Measurements from ENCODE around the gene ACMSD.
"Not testable (repeated sequence)": the region's sequence is repeated elsewhere in the genome, so short reads cannot be mapped to it uniquely, and the experiment has no call there.

DNA sequence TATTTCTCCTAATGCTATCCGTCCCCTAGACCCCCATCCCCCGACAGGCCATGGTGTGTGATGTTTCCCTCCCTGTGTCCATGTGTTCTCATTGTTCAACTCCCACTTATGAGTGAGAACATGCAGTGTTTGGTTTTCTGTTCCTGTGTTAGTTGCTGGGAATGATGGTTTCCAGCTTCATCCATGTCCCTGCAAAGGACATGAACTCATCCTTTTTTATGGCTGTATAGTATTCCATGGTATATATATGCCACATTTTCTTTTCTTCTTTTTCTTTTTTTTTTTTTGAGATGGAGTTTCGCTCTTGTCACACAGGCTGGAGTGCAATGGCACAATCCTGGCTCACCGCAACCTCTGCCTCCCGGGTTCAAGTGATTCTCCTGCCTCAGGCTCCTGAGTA is 9.2 kb downstream of the ACMSD start:
- not testable (repeated sequence) for TF ChIP-seq POLR2A (IDR thresholded peaks at IDR 0.05)
- TF ChIP-seq, protein P1, sequence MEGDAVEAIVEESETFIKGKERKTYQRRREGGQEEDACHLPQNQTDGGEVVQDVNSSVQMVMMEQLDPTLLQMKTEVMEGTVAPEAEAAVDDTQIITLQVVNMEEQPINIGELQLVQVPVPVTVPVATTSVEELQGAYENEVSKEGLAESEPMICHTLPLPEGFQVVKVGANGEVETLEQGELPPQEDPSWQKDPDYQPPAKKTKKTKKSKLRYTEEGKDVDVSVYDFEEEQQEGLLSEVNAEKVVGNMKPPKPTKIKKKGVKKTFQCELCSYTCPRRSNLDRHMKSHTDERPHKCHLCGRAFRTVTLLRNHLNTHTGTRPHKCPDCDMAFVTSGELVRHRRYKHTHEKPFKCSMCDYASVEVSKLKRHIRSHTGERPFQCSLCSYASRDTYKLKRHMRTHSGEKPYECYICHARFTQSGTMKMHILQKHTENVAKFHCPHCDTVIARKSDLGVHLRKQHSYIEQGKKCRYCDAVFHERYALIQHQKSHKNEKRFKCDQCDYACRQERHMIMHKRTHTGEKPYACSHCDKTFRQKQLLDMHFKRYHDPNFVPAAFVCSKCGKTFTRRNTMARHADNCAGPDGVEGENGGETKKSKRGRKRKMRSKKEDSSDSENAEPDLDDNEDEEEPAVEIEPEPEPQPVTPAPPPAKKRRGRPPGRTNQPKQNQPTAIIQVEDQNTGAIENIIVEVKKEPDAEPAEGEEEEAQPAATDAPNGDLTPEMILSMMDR (IDR thresholded peaks at IDR 0.05): not testable (repeated sequence)

All from gastroesophageal sphincter (tissue), 3 donors.